IPS-NIHi11 (cell line): ENCODE measurements around the gene AOX1.
"Not testable (repeated sequence)": the region's sequence is repeated elsewhere in the genome, so short reads cannot be mapped to it uniquely, and the experiment has no call there.

Experiments used
- DNase-seq: peaks from one replicate; pipeline ENCODE4 v3.0.0; 2012; ENCODE audit warnings: mixed read lengths, low spot score

The AOX1 gene

DNA sequence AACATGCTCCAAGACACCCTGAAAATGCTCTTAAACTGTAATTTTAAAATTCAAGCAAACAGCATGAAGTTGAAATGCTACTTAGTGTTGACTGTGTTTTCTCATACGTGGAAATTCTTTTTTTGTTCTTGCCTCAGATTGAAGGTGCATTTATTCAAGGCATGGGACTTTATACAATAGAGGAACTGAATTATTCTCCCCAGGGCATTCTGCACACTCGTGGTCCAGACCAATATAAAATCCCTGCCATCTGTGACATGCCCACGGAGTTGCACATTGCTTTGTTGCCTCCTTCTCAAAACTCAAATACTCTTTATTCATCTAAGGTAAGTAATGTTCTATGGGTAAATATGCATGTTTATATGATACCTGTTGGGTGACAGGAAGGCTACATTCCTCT, 82.7 kb downstream of the AOX1 start:
- DNase-seq: no peak

GRCh38 chr2:200669308-200669707, 83.5 kb downstream of the AOX1 start:
- DNase-seq: no peak

DNA sequence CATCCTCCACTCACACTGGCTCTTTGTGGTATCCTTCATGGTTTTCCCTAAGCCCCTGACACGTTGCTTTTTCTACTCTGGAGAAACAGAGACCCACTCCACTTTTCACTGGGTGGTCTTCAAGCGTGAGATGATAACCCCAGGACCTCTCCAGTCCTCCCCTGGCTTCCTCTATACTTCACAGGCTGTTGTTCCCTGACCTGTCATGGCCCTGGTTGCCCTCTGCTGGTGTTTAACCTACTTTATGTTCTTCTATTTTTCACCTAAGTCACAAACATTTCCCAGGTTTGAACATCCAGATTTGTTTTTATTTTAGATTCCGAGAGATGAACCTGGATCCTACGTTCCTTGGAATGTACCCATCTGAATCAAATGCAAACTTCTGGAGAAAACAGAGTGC, 84.5 kb downstream of the AOX1 start:
- no peak for DNase-seq

- no peak for DNase-seq
Observed at GRCh38 chr2:200670751-200671150, 84.9 kb downstream of the AOX1 start.

DNA sequence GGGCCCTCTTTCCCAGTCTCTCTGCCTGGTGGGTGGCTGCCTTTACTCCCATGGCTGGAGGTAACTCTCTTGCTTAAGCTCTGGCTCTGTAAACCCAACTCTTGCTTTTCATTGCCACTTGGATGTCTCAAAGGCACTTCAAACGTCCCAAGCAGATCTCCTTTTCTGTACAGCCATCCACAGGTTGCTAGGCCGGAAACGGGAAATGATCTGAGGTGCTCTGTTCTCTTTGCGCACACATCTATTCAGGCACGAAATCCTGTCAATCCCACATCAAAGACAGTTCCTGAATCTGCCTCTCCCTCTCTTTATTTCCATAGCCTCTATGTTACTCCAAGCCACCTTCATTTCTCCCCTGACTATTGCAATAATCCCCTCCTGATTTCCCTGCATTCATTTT, 87.4 kb downstream of the AOX1 start:
- no peak for DNase-seq

DNA sequence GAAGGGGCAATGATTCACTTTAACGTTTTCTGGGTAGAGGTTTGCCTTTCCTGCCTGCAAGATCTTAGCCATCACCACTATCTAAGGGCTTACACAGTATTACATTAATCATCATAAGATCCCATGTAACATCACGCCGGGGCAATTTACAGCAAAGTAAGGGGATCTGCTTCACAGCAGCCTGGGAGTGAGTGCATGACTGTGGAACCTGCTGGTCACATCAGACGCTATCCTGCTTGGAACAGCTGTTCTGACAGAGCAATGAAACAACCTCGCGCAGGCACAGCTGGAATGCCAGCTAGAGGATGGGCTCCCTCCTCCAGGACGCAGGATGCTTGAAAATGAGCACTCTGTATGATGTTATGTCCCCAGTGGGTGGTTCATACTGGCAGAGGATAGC, 89.0 kb downstream of the AOX1 start:
- no peak for DNase-seq

GRCh38 chr2:200677171-200677570, 91.4 kb downstream of the AOX1 start:
- DNase-seq: no peak

DNA sequence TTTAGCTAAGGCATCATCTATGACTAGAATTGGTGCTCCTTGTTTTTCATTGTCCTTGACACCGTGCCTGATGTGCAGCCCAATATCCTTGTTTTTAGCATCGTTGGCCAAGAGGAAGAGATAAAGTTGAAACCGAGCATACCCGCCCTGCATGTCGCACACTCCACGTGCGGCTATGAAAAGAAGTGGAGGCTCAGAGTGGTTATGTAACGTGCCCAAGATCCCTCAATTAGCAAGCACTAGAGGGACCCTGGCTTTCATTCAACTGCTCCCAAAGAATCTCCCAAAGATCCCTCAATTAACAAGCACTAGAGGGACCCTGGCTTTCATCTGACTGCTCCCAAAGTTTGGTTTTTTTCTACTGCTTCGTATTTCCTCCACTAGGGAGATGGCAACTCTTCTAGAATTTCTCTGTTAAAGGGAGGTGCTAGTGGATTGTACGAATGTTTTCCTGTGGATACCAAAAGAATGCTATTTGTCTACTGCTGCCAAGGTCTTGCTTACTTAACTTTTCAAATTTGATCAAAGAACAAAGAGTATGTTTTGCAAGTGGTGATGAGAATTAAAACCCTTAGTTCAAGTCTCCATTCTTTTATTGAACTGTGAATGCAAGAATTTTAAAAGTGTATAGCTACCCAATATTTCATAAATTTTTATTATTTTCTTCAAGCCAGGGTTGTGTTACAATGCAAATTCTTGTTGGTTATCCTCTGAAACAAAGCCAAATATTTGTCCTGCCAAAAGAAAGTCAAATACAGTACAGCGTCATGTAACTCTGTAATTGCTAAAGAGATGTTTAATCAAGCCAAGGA, 92.1 kb downstream of the AOX1 start:
- DNase-seq: no peak

DNA sequence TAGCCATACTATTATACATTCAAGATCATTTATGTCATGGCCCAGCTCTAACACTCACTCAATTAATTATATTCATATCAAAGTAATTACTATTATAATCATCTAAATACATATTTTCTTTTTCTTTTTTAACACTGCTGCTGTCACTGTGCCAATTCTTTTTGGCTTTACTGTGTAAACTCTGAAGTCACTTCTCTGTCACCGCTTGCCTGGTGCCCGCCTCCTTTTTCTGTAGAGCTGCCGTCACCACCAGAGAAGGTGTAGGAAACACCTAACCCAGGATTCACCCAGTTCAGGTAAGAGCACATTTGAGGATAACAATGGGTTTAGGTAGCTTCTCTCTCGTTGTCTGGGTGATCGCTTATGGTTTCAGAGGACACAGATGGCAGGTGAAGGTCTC, 93.3 kb downstream of the AOX1 start:
- DNase-seq: no peak

DNA sequence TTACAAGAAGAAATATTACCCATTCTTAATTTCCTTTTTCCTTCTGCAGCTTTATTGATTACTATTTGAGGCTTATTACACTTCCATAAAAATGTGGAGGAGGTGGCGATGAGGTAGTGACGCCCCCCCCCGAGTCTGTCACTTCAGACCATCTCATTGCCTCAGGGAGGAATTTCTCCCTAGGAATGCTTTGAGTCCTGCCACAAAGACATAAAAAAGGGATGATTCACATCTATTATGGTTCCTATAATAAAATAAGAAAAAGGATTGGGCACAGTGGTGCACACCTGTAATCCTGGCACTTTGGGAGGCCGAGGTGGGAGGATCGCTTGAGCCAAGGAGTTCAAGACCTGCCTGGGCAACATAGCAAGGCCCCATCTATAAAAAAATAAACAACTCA, 93.7 kb downstream of the AOX1 start:
- no peak for DNase-seq

GRCh38 chr2:200681697-200682096, 95.9 kb downstream of the AOX1 start:
- DNase-seq: no peak

DNA sequence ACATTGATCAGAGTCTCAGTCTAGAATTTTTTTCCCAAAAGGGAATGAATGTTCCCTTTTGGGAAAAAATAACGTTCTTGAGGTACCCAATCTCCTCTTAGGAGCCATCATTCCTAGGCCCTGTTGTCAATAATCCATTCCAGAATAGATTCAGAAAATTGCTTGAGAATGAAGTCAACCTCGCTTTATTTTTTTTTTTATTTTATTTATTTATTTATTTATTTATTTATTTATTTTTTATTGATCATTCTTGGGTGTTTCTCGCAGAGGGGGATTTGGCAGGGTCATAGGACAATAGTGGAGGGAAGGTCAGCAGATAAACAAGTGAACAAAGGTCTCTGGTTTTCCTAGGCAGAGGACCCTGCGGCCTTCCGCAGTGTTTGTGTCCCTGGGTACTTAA, 96.6 kb downstream of the AOX1 start:
- DNase-seq: not testable (repeated sequence)

GRCh38 chr2:200687922-200688920, 102.4 kb downstream of the AOX1 start:
- DNase-seq: no peak

DNA sequence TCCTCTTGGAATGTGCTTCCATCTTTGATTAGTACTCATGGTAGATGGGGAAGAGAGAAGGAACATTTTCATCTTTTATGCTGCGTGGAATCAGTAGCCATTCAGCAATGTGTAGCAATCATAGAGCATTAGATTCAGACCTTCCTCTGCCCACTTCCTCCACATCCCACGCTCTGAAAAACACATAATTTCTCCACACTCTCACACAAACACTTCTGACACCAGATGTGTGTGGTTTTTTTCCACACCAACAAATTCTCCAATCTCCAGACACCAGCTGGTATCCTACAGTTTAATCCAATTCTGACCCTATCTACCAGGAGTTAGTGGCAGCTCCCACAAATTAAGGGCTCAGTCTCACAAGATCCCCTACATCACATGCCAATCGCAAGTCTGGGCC, 103.3 kb downstream of the AOX1 start:
- DNase-seq: no peak

DNA sequence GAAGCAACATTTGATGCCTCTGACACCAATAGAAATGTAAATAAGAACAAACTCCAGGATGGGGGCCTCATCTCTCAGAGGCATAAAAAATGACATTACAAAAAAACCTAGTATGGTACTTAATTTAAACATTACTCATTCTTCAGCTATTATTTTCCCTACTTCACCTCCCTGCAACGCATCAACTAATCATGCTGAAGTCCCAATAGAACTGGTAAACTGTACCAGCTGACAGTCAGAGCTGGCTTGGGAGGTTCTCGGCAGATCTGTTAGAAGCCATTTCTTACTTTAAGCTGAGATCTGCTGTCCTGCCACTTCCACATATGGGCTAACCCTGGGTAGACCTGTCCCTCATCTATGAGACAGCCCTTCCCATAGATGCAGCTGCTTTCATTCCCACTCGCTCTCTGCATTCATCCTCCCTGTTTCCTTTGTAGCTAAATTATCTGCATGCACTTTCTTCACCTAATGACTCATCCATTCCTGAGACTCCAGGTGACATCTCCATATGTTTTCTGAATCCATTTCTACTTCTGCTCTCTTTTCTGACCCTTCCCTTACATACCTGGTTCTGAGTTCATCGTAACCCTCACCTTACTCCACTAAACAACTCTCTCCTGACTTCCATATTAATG, 108.1 kb downstream of the AOX1 start:
- no peak for DNase-seq

DNA sequence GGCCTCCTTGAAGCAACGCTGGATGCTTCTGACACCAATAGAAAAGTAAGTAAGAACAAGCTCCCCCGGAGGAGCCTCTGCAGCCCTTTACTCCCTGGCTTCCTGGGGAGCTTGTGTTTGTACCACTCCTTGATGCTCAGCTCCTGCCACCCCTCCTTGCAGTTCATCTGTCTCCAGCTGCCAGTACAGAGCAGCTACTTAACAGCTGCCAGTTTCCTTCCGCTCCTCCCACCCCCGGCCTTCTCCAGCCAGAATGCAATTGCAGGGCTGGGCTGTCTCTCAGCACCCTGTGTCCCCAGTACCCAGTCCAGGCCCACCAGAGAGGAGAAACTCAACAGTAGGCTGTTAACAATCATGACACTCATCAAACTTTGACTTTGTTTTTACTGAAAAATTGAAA, 109.4 kb downstream of the AOX1 start:
- DNase-seq: no peak

DNA sequence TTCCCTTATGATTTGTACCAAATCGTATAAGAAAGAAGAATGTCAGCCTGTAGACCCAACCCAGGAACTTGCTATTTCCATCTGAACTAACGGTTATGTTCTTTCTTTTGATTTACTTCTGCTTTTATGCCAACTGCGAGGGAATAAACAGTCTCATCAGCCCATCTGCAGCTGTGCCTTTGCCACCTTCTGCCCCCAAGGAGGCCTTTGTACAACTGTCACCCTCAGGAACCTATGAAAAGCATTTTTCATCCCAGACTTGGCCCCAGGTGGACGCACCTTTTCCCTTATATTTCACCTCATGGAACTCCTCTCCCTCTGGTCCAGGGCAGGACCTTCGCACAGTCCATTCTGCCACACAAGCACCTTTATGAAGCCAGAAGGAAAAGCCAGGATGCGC, 109.8 kb downstream of the AOX1 start:
- no peak for DNase-seq

- no peak for DNase-seq
Observed at GRCh38 chr2:200698217-200698616, 112.4 kb downstream of the AOX1 start.

DNA sequence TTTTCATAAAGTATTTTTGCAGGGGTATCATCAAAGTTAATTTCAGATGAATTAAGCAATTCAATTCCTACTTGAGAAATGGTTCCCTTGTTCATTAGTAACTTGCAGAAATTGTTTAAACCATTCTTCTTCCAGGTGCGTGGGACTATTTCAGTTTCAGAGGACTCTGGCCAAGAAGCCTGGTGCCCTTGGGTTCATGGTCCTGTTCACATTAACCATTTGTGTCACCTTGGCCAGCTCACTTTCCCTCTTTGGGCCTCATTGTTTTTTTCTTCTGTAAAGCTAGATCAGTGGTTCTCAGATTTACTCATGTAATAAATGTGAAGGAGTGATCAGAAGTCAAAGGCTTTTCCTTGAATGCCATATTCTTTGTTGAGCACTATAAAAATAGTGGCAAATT, 113.5 kb downstream of the AOX1 start:
- no peak for DNase-seq

DNA sequence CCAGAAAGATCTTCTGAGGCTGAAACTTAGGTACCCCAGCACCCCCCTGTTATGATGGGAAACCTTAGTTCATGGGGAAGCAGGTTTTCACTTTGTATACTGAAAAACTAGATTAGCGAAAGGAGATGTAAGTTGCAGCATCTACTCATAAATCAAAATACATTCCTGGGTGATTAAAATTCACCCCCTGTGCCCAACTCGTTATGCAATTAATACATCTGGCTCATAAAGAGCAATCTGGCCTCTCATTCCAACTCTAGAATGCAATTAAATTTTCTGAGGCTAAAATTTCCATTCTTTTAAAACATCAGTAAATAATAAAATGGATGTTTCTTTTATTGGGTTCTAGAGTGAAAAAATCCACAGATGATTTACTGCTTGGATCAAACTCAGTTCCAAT, 115.0 kb downstream of the AOX1 start:
- DNase-seq: no peak

- no peak for DNase-seq
Observed at GRCh38 chr2:200702044-200702443, 116.2 kb downstream of the AOX1 start.

- no peak for DNase-seq
Observed at GRCh38 chr2:200702646-200703118, 116.9 kb downstream of the AOX1 start.
